ENCODE data around the gene SYCP3.

The SYCP3 gene

DNA sequence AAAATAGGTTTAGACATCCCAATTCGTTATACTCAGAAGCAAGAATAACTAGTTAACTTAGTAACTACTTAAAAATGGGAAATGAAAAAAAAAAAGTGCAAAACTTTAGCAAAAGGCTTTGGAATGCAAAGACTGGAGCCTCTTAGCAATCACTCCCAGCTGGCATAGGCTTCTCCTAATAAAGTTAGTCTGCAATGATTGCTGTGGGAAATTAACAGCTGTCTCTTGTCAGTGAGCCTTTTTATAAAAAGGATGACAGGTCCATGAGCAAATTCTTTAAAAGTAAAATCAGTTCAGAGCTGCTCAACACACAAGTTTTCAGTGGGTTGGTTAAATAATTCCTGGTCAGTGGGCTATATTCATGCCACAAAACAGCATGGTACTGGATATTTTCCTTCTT, 7.4 kb upstream of the SYCP3 start:
- Histone ChIP-seq H3K4me3 (no peak overlapping the region), H3K27ac (no peak overlapping the region)
- TF ChIP-seq CTCF (IDR thresholded peaks at IDR 0.05): no peak
- no peak for DNase-seq (ENCODE audit: low spot score)

GRCh38 chr12:101746196-101746595, 6.9 kb upstream of the SYCP3 start:
- no peak overlapping the region for H3K27ac ChIP-seq
- H3K4me3 ChIP-seq: no peak overlapping the region
- no peak for TF ChIP-seq CTCF (IDR thresholded peaks at IDR 0.05)
- no peak for DNase-seq (ENCODE audit: low spot score)

- no peak overlapping the region for H3K27ac ChIP-seq
- TF ChIP-seq CTCF (IDR thresholded peaks at IDR 0.05): no peak
- no peak overlapping the region for H3K4me3 ChIP-seq
- DNase-seq (ENCODE audit: low spot score): no peak
Observed at GRCh38 chr12:101745481-101745880, 6.2 kb upstream of the SYCP3 start.

DNA sequence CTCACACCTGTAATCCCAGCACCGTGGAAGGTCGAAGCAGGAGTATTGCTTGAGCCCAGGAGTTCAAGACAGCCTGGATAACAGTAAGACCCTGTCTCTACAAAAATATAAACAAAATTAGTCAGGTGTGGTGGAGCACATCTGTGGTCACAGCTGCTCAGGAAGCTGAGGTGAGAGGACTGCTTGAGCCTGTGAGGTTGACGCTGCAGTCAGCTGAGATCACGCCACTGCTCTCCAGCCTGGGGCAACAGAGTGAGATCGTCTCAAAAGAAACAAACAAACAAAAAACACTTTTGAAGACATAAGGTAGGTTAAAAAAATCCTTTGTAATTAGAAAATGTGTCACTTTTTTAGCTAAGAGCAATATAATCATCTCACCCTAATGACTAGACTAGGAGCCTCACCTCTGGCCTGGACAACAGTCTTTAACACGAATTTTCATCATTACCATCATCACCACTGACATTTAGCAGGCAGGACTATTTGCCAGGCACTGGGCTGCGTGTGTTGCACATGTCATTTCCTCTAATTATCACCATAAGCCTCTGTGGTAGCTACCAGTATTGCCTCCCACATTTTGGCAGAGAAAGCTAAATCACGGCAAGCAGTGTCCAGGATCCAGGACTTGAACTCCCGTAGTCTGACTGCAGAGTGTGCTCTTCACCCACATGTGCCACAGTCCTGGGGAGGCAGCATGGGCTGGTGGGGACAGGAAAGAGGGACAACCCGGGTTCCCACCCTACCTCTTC, 4.6 kb upstream of the SYCP3 start:
- no peak for TF ChIP-seq CTCF (IDR thresholded peaks at IDR 0.05)
- H3K27ac ChIP-seq: no peak overlapping the region

GRCh38 chr12:101743242-101743641, 4.0 kb upstream of the SYCP3 start:
- TF ChIP-seq CTCF (IDR thresholded peaks at IDR 0.05): no peak
- no peak overlapping the region for H3K27ac ChIP-seq
- no peak overlapping the region for H3K4me3 ChIP-seq
- no peak for DNase-seq (ENCODE audit: low spot score)

More for the DNA sequence above, 4.6 kb upstream of the SYCP3 start:
- H3K4me3 ChIP-seq: no peak overlapping the region
- no peak for DNase-seq (ENCODE audit: low spot score)

GRCh38 chr12:101740980-101741379, 1.7 kb upstream of the SYCP3 start:
- H3K27ac ChIP-seq: no peak overlapping the region
- no peak for TF ChIP-seq CTCF (IDR thresholded peaks at IDR 0.05)
- DNase-seq (ENCODE audit: low spot score): no peak
- H3K4me3 ChIP-seq: no peak overlapping the region

DNA sequence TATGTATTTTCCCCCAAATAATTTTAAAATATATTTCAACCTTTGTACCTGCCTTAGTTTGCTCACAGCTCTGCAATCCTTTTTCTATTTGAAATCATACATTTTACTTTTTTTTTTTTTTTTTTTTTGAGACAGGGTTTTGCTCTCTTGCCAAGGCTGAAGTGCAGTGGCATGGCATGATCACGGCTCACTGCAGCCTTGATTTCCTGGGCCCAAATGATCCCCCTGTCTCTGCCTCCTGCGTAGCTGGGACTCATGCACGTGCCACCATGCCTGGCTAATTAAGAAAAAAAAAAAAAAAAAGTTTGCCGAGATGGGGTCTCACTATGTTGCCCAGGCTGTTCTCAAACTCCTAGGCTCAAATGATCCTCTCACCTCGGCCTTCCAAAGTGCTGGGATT, 1.3 kb upstream of the SYCP3 start:
- DNase-seq (ENCODE audit: low spot score): no peak
- Histone ChIP-seq H3K27ac (no peak overlapping the region), H3K4me3 (no peak overlapping the region)
- TF ChIP-seq CTCF (IDR thresholded peaks at IDR 0.05): no peak
